HG03439 (cell line): ENCODE results near the gene CLGN.

Source experiments
- ATAC-seq: cut with Tn5 transposase; IDR thresholded peaks from one replicate; pipeline ENCODE4 v1.9.1; 2021; ENCODE audit warnings: mild to moderate bottlenecking, moderate library complexity; ENCODE audit not compliant: unreplicated experiment

Gene CLGN

GRCh38 chr4:140342620-140343019 is 84.8 kb downstream of the CLGN start:
- ATAC-seq, result no peak
